ENCODE measurements around the gene COL8A1.

COL8A1 gene

DNA sequence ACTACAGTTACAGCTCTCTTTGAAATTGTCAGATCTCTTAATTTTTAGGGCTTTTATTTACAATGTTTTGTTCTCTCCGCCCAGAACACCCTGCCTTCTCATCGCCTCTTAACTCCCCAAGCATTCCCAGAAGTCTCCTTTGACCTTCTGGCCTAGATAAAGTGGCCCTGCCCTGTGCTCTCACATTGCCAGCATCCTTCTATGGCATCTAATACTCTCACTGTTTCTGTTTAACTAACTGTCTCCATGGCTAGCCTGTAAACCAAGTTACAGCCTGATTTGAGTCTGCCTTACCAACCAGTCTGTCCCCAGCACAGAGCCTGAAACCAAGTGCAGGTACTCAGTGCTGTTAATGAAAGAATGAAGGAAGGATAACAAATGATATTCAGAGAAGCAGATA is 19.9 kb downstream of the COL8A1 start:
- ChIA-PET CTCF (no interaction called here), POLR2A (no interaction called here)
- no peak for DNase-seq (ENCODE audit: extremely low spot score)
- TF ChIP-seq BHLHE40 (IDR thresholded peaks at IDR 0.05; ENCODE audit: borderline replicate concordance): no peak
- no peak for TF ChIP-seq ARNT (IDR thresholded peaks at IDR 0.05)
- no peak for TF ChIP-seq ELF4 (IDR thresholded peaks at IDR 0.05)
- TF ChIP-seq CTBP1 (IDR thresholded peaks at IDR 0.05; ENCODE audit: borderline replicate concordance): no peak
- no peak for TF ChIP-seq FOXK2 (IDR thresholded peaks at IDR 0.05)
- no peak for TF ChIP-seq FOXM1 (IDR thresholded peaks at IDR 0.05; ENCODE audit: borderline replicate concordance)
- no peak for TF ChIP-seq TARDBP (IDR thresholded peaks at IDR 0.05)
- TF ChIP-seq, protein P1, sequence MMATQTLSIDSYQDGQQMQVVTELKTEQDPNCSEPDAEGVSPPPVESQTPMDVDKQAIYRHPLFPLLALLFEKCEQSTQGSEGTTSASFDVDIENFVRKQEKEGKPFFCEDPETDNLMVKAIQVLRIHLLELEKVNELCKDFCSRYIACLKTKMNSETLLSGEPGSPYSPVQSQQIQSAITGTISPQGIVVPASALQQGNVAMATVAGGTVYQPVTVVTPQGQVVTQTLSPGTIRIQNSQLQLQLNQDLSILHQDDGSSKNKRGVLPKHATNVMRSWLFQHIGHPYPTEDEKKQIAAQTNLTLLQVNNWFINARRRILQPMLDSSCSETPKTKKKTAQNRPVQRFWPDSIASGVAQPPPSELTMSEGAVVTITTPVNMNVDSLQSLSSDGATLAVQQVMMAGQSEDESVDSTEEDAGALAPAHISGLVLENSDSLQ (IDR thresholded peaks at IDR 0.05): no peak
- no peak for TF ChIP-seq SUZ12 (IDR thresholded peaks at IDR 0.05)
- no peak for TF ChIP-seq FOXA1 (IDR thresholded peaks at IDR 0.05)
- TF ChIP-seq SP1 (IDR thresholded peaks at IDR 0.05): no peak
- TF ChIP-seq ZNF384 (IDR thresholded peaks at IDR 0.05): no peak
- TF ChIP-seq LEF1 (IDR thresholded peaks at IDR 0.05; ENCODE audit: borderline replicate concordance): no peak
- TF ChIP-seq NFRKB (IDR thresholded peaks at IDR 0.05): no peak
- TF ChIP-seq HDGF (IDR thresholded peaks at IDR 0.05; ENCODE audit: borderline replicate concordance): no peak
- no peak for TF ChIP-seq L3MBTL2 (conservative IDR thresholded peaks at IDR 0.05)

DNA sequence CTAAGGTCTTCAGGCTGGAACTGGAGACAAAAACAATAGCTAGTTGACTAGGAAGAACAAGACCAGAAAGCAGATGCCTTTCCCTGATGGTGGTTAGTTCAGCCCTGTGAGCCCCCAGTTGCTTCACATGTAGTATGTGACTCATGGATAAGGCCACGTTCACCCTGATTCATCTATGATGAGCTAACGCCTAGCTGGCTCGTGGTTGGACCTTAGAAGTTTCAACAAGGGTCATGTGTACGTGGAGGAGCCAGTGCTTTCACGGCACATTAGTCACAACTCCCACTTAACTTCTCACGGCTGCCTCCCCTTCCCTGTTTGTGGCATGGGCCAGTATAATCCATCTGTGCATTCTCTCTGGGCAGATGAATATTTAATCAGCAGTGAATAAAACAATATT is 20.6 kb downstream of the COL8A1 start:
- CTCF ChIA-PET: no interaction called here
- no peak for TF ChIP-seq SUZ12 (IDR thresholded peaks at IDR 0.05)
- TF ChIP-seq ZNF384 (IDR thresholded peaks at IDR 0.05): no peak
- TF ChIP-seq SP1 (IDR thresholded peaks at IDR 0.05): no peak
- no peak for TF ChIP-seq ELF4 (IDR thresholded peaks at IDR 0.05)
- TF ChIP-seq, protein P1 (IDR thresholded peaks at IDR 0.05): no peak
- TF ChIP-seq CTBP1 (IDR thresholded peaks at IDR 0.05; ENCODE audit: borderline replicate concordance): no peak
- no peak for TF ChIP-seq TARDBP (IDR thresholded peaks at IDR 0.05)
- no peak for TF ChIP-seq HDGF (IDR thresholded peaks at IDR 0.05; ENCODE audit: borderline replicate concordance)
- no peak for TF ChIP-seq LEF1 (IDR thresholded peaks at IDR 0.05; ENCODE audit: borderline replicate concordance)
- TF ChIP-seq NFRKB (IDR thresholded peaks at IDR 0.05): no peak
- no peak for TF ChIP-seq FOXM1 (IDR thresholded peaks at IDR 0.05; ENCODE audit: borderline replicate concordance)
- no peak for TF ChIP-seq ARNT (IDR thresholded peaks at IDR 0.05)
- no peak for TF ChIP-seq BHLHE40 (IDR thresholded peaks at IDR 0.05; ENCODE audit: borderline replicate concordance)
- no peak for TF ChIP-seq FOXA1 (IDR thresholded peaks at IDR 0.05)
- TF ChIP-seq L3MBTL2 (conservative IDR thresholded peaks at IDR 0.05): no peak
- POLR2A ChIA-PET: no interaction called here
- no peak for DNase-seq (ENCODE audit: extremely low spot score)

DNA sequence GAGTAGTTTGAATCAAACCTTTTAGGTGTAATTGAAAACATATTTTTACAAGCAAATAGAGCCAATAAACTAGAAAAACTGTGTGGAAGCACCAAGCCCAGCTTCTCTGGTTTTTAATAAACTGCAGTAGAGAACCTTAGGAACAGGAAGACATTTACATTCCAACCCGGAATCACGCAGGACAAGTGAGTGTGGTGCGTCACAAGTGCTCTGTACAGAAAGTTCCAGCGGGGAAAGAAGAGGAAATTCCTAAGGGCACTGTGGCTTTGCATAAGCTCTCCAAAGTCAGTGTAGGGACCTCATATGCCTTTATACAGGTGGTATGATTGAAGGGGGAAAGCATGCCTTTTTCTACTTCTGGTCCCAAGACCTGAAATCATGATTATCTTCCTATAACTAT is 21.6 kb downstream of the COL8A1 start:
- CTCF ChIA-PET: no interaction called here
- POLR2A ChIA-PET: interaction anchor here (0.6 kb wide), 1 partner anchor 830 kb away, joined by 3 read pairs; no protein-coding TSS in a partner anchor
- no peak for TF ChIP-seq NFRKB (IDR thresholded peaks at IDR 0.05)
- no peak for DNase-seq (ENCODE audit: extremely low spot score)

DNA sequence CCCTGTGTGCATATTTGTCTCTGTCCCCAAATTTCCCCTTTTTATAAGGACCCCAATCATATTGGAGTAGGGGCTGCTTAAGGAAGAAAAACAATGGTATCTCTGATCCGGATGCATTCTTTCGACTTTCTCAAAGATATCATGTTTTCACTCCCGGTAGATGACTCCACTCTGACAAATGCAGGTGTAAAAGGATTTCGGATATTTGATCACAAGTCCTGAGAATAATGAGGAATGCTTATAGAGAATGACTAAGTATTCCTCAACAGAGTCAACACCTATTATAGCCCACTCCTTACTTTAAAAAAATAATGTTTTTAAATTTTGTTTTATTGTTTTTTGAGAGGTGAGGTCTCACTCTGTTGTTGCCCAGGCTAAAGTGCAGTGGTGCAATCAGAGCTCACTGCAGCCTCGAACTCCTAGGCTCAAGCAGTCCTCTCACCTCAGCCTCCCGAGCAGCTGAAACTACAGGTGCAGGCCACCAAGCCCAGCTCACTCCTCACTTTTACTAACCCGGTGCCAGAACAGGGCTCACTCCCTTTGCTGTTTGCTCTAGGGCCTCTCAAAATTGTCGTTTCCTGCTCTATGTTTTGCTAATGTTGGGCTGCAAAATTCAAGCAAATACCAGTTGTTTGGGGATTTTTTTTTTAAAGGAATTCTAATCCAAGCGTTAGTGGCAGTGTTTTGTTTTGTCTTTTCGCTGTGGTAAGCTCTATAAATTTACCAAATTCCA is 24.6 kb downstream of the COL8A1 start:
- TF ChIP-seq SP1 (IDR thresholded peaks at IDR 0.05) (no peak), NFRKB (IDR thresholded peaks at IDR 0.05) (no peak), TARDBP (IDR thresholded peaks at IDR 0.05) (no peak), FOXK2 (IDR thresholded peaks at IDR 0.05) (no peak), HDGF (IDR thresholded peaks at IDR 0.05; ENCODE audit: borderline replicate concordance) (no peak), FOXA1 (IDR thresholded peaks at IDR 0.05) (no peak), ELF4 (IDR thresholded peaks at IDR 0.05) (no peak), ZNF384 (IDR thresholded peaks at IDR 0.05) (no peak)
- CTCF ChIA-PET: no interaction called here
- no peak for DNase-seq (ENCODE audit: extremely low spot score)
- POLR2A ChIA-PET: no interaction called here

DNA sequence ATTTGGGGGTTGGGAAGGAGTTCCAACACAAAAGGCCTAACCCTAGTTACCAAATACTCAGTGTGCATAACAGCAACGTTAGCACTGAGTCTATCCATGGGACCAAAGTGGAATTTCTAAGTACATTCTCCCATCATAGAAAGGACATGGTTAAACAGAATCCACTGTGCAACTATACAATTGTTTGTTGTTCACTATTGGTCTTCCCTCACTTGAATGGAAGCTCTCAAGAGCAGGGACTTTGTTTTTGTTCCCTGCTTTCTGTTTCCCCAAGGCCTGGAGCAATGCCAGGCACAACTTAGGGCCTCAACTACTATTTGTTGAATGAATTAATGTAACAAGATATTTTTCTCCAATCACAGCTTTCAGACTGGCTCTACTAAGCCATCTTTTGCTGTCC is 25.6 kb downstream of the COL8A1 start:
- CTCF ChIA-PET: no interaction called here
- no peak for DNase-seq (ENCODE audit: extremely low spot score)
- TF ChIP-seq FOXA1 (IDR thresholded peaks at IDR 0.05) (no peak), ELF4 (IDR thresholded peaks at IDR 0.05) (no peak), LEF1 (IDR thresholded peaks at IDR 0.05; ENCODE audit: borderline replicate concordance) (no peak), L3MBTL2 (conservative IDR thresholded peaks at IDR 0.05) (no peak), CTBP1 (IDR thresholded peaks at IDR 0.05; ENCODE audit: borderline replicate concordance) (no peak), SUZ12 (IDR thresholded peaks at IDR 0.05) (no peak), ARNT (IDR thresholded peaks at IDR 0.05) (no peak), FOXK2 (IDR thresholded peaks at IDR 0.05) (no peak), NFRKB (IDR thresholded peaks at IDR 0.05) (no peak), TARDBP (IDR thresholded peaks at IDR 0.05) (no peak), FOXM1 (IDR thresholded peaks at IDR 0.05; ENCODE audit: borderline replicate concordance) (no peak), HDGF (IDR thresholded peaks at IDR 0.05; ENCODE audit: borderline replicate concordance) (no peak), ZNF384 (IDR thresholded peaks at IDR 0.05) (no peak), SP1 (IDR thresholded peaks at IDR 0.05) (no peak), BHLHE40 (IDR thresholded peaks at IDR 0.05; ENCODE audit: borderline replicate concordance) (no peak)
- TF ChIP-seq, protein P1 (IDR thresholded peaks at IDR 0.05): no peak
- POLR2A ChIA-PET: no interaction called here

DNA sequence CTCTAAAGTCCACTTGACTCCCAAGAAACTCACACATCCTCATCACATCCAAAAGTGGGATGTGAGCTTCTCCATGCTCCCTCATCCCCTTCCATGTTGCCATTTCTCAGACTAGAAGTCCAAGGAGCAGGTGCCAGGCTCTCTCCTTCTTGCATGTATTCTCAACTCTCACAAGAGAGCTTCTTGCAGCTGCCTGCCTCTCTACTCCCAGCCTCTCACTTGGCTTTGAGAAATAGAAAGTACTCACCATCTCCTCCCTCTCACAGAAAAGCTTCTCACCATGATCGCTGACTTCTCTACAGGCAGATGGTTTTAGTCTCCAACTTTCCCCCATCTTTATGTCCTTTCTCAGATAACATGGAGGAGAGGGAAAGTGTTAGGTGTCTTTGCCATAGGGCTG is 26.6 kb downstream of the COL8A1 start:
- DNase-seq (ENCODE audit: extremely low spot score): no peak
- ChIA-PET POLR2A (no interaction called here), CTCF (no interaction called here)
- no peak for TF ChIP-seq ELF4 (IDR thresholded peaks at IDR 0.05)
- TF ChIP-seq TARDBP (IDR thresholded peaks at IDR 0.05): no peak
- TF ChIP-seq, protein P1 (IDR thresholded peaks at IDR 0.05): no peak
